AG08396 (cell line): ENCODE measurements around the gene WDFY2.

ENCODE experiments used
- DNase-seq: peaks from one replicate; pipeline ENCODE4 v3.0.0; 2012; ENCODE audit warnings: low spot score, mixed read lengths

WDFY2 gene

DNA sequence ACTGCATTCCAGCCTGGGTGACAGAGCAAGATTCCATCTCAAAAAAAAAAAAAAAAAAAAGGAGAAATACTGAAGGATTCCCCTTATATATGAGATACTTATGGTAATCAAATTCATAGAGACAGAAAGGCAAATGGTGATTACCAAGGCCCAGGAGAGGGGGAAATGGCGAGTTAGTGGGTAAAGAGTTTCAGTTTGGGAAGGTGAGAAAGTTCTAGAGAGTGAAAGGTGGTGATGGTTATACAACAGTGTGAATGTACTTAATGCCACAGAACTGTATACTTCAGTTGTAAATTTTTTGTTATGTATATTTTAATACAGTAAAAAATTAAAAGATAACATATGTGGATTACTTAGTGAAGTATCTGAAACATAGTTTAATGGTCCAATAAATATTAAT lies 129.5 kb downstream of the WDFY2 start:
- no peak for DNase-seq

- DNase-seq, result no peak
Observed at GRCh38 chr13:51714663-51715168, 130.5 kb downstream of the WDFY2 start.

- no peak for DNase-seq
Observed at GRCh38 chr13:51715613-51716012, 131.4 kb downstream of the WDFY2 start.

DNA sequence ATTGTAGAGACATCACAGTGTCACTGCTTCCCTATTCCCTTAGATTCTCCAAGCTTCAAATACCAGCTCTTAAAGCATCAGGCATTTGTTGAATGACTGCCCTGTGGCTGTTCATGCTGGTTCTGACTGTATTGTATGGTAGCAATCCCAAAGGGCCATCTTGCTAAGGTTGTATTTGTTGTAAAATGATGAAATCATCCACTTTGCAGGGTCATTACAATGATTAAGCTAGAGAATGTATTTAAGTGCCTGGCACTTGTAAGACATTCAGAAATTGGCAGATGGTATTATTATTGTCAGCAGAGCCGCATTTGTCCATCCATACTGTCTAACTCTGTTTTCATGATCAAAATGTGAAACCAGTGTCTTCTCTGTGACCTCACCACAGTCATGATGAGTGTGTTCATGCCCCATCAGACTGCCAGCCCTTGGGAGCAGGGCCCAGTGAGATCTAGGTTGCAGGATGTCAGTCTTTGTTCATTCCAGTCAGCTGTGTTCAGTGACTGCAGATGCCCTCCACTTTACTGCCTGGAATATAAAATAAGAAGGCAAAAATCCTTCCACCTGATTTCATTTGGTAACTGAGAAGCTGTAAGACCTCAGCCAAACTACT lies 133.6 kb downstream of the WDFY2 start:
- no peak for DNase-seq

DNA sequence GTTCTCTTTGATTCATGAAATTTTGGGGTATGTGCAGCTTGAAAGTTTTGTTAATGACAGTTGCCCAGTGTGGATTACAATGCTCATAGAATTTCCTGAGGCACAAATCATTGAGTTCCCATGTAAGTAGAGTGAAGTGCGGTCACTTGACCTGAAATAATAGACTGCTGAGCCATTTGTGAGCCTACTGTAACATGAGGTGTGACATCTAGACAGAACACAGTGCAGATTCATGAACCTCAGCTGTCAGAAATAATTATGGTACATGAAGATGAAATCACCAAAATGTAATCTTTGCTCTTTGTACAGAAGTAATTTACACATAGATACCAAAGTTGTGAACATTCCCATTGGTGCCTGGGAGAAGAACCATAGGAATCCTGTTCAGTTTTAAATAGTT lies 135.1 kb downstream of the WDFY2 start:
- DNase-seq, result no peak

- DNase-seq, result no peak
Observed at GRCh38 chr13:51721496-51721895, 137.2 kb downstream of the WDFY2 start.

- DNase-seq, result no peak
Observed at GRCh38 chr13:51723529-51723928, 139.3 kb downstream of the WDFY2 start.

- DNase-seq, result no peak
Observed at GRCh38 chr13:51724721-51725120, 140.5 kb downstream of the WDFY2 start.

DNA sequence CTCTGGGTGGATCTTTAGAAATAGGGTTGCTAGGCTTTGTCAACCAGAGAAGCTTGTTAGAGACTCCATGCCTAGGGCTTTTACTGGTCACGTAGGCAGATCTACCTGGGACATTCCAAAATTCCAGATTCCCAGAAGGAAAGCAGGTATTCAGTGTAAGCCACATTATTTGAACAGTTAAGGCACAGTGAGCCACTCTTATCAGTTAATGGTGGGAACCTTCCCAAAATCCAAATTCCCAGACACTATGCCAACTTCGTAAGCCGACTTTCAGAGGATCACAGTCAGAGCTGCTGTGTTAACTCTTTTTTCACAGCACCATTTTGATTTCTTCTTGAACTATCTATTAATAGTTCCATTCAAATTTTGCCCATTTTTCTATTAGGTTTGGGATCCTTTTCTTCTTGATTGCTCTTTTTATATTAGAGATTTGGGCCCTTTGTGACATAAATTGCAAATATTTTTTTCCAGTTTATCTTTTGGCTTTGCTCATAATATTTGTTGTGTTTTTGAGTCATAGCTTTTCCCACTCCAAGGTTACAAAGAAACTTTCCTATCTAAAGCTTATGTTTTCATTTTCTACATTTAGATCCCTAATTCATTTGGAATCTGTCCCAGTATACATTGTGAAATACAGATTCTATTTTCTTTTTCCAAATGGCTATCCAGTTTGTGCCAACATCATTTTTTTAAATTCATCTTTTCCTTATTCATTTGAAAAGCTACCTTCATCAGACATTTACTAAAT lies 142.4 kb downstream of the WDFY2 start:
- DNase-seq, result no peak

DNA sequence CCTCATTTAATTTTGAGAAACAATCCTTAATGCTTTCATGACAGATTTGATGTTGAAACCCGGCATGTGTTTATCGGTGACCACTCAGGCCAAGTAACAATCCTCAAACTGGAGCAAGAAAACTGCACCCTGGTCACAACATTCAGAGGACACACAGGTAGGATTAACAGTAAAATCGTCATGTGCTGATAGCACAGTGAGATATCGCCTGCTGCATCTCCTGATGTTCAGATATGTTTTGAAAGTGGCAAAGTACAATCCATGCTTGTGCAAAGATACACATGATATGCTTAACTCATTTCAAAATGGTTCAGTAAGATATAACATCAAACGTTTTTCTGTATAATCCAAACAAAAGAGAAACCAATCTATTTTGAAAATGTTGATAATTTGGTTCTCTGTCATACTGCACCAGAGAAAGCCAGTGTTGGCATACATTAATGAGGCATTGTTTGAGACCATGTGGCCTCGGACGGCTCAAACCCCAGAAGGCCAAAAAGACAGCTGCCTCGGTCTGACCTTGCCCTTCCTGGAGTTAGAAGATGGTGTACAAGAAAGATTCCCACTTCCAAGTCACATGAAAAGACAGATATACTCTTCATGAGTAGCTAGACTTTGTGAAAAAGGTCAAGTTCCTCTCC lies 143.5 kb downstream of the WDFY2 start:
- DNase-seq, result no peak

DNA sequence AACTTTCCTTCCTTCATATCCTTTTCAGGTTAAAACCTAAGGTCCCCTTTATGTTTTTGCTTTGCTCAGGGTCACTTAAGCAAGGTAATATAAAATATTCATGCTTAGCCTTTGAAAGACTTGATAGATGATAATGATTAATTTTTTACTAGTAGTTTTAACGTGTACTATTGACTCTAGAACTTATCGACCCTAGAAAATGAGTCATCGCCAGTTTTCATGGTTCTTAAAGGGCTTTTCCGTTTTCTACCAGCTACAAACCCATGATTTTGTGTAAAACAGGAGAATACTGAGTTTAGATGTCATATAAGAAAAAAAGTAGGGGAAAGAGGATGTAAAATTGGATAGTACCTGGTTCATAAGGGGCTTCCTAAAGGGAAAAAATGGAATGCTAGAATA lies 144.0 kb downstream of the WDFY2 start:
- DNase-seq, result no peak

DNA sequence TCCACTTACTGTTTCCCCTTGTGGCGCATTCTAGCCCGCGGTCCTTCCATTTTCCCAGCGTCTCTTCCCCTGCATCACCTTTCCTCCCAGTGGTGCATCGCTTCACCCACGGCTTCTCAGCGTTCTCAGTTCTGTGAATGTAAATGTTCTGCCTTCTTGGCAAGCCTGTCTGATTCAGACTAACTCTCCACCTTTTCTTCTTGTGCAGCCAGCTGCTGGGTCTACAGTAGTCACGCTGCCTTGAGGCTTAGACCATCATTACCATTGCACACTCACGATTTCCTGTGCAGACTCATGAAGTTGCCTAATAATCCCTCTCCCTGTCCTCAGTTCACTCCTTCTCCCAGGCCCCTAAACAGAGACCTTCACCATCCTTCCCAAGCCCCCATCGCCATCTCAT lies 144.7 kb downstream of the WDFY2 start:
- no peak for DNase-seq

- peak; percentile 66 for DNase-seq
Observed at GRCh38 chr13:51729866-51730553, 145.7 kb downstream of the WDFY2 start.

DNA sequence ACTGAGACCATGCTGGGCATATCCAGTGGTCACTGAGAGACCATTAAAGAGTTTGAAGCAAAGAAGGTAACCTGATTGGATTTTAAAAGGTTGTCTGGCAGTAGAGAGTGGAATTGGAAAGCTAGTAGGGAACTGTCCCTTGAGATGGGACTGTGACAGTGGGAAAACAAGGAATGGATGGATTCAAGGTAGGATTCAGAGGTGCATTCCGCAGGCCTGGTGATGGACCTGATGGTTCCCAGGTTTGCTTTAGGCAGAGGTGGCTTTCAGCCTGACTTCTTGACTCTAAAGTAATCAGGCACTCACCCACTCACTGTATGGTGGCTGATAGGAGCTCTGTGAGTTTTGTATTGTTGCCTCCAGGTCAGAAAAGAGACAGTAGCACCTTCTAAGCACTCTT lies 146.7 kb downstream of the WDFY2 start:
- DNase-seq, result no peak

GRCh38 chr13:51731759-51732158 lies 147.5 kb downstream of the WDFY2 start:
- DNase-seq, result no peak

- DNase-seq, result no peak
Observed at GRCh38 chr13:51733374-51734298, 149.4 kb downstream of the WDFY2 start.

DNA sequence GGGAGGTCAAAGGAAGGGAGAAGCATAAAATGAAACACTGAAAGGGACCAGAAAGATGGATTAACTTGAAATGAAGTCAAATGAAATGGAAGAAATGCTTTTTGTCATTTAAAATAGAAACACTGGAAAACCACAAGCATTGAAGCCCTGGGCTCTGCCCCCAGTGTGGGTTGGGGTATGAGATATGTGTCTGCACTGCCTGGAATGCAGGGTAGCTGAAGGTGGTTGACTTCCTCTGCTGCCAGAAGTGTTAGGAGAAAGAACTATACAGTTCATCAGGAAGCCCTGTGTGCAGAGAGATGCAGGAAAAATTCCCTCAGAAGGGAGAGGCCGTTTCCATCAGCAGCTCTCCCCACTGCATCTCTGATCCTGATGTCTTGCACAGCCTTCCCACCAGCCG lies 150.5 kb downstream of the WDFY2 start:
- DNase-seq, result peak; percentile 40

GRCh38 chr13:51737609-51738008 lies 153.3 kb downstream of the WDFY2 start:
- DNase-seq, result no peak

DNA sequence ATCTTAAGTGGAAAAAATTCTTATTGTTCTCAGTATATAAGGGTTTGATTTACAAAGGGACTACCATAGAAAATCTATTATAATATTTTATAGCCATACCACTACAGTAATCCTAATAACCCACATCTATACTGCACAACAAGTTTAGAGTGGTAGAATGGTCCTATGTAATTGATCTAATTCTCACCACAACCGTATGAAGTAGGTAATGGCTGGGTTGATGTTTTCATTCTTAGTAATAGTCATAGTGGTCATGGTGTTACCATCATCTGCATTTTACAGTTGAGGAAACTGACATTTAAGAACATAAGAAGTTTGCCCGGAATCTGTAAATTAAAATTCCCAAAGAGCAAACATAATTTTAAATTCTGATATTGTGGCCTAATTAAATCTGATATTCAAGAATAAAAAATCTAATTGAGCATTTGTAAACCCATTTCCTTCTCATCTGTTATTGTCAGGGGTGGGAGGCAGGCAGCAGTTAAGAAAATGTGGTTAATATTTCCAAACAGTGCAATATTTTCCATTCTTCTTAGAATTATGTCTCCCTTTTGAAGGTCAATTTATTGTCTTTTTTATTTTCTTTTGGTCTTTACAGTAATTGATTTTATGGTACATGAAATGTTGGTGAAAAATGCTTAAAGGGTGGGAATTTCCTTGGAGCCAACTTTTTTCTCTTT lies 154.1 kb downstream of the WDFY2 start:
- no peak for DNase-seq

DNA sequence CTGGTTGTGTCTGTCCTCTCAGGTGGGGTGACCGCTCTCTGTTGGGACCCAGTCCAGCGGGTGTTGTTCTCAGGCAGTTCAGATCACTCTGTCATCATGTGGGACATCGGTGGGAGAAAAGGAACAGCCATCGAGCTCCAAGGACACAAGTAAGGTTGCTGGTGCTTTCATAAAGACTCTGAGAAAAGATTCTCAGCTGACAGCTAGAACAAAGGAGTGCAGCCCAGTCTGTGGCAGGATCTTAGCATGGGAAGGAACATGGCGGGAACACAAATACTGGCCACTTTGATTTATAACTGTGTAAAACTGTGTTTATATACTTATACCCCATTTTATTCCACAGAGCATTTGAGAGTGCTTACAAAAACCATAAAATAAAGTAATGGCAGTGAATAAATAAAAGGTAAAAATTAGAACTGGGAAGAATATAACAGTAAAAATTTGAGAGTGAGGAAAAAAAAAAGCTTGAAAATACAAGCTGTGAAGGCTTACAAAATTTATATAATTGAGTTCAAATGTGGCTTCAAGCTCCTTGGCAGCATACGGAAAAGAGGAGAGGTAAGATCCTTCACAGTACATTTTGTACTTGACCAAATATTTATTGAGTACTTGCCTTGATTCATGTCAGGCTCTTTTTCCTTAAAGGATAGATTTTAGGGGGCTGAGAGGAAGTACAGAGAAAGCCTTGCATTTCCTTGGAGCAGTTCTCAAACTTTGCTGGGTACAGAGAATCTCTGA lies 154.9 kb downstream of the WDFY2 start:
- DNase-seq, result no peak
